Omental fat pad (tissue), 4 donors: ENCODE results near the gene ARL14EPL. TPM values are rescaled to one million over a fixed set of nuclear protein-coding genes. Genes with fewer than 3 reads are reported as not detected.
"Not testable (repeated sequence)": the region's sequence is repeated elsewhere in the genome, so short reads cannot be mapped to it uniquely, and the experiment has no call there.

ENCODE experiments used
- ATAC-seq: fragments of 150-250 bp; one replicate; pipeline ENCODE4 v1.9.1; 2016; ENCODE audit warnings: mild to moderate bottlenecking, moderate library complexity; ENCODE audit not compliant: low FRiP score
- DNase-seq: peaks from one replicate; pipeline ENCODE4 v3.0.0-alpha.2; 2019; ENCODE audit warnings: low spot score
- CTCF ChIP-seq, 3 donors: fragments of 450-650 bp; IDR thresholded peaks; one replicate each; pipeline ENCODE4 v1.5.1; 2016 to 2017; ENCODE audit warnings: antibody characterized with exemption in 3 of 3, mild to moderate bottlenecking in 3 of 3, moderate library complexity in 2 of 3
- total RNA-seq, 4 donors: library from RNA; depleted of rRNA; stranded (reverse); fragments of >200 nt; gene quantifications; one replicate each; pipeline ENCODE4 v1.1.0, GENCODE V29; 2016

Gene ARL14EPL
- total RNA-seq, 4 donors from 2014 or later, result not detected

- TF ChIP-seq CTCF (IDR thresholded peaks at IDR 0.05), result no peak
- DNase-seq (no peak), ATAC-seq (no peak)
Measured at GRCh38 chr5:116088062-116088461, 55.8 kb downstream of the ARL14EPL start.

GRCh38 chr5:116090302-116090701 is 58.0 kb downstream of the ARL14EPL start:
- ATAC-seq, result no peak

GRCh38 chr5:116091416-116091815 is 59.1 kb downstream of the ARL14EPL start:
- ATAC-seq (no peak), DNase-seq (no peak)
- no peak for TF ChIP-seq CTCF (IDR thresholded peaks at IDR 0.05)

More at GRCh38 chr5:116090302-116090701, 58.0 kb downstream of the ARL14EPL start:
- TF ChIP-seq CTCF (IDR thresholded peaks at IDR 0.05), result no peak
- no peak for DNase-seq

GRCh38 chr5:116097301-116097700 is 65.0 kb downstream of the ARL14EPL start:
- no peak for TF ChIP-seq CTCF (IDR thresholded peaks at IDR 0.05)
- no peak for ATAC-seq
- DNase-seq, result no peak

DNA sequence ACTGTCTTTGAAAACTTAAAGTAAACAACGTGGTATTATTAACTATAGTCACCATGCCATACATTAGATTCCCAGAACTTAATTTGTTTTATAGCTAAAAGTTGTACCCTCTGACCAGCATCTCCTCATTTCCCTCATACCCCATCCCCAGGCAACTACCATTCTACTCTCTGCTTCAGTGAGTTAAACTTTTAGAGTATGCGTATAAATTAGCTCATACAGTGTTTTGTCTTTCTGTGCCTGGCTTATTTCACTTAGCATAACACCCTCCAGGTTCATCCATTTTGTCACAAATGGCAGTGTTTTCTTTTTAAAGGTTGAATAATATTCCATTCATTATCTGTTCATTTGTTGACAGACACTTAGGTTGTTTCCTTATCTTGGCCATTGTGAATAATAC is 66.7 kb downstream of the ARL14EPL start:
- TF ChIP-seq CTCF (IDR thresholded peaks at IDR 0.05), result no peak
- ATAC-seq, result no peak
- DNase-seq, result no peak

- not testable (repeated sequence) for ATAC-seq, DNase-seq
Measured at GRCh38 chr5:116104941-116105340, 72.7 kb downstream of the ARL14EPL start.

Other genes starting within 250 kb of the ARL14EPL start
- 100 to 1,000 TPM; 127 to 207 (median 152) TPM for gene CDO1, start 215.8 kb upstream of the ARL14EPL start, total RNA-seq
- gene ATG12, start 190.9 kb upstream of the ARL14EPL start, total RNA-seq, result 10 to 100 TPM; 40.6 to 58.8 (median 51.4) TPM
- gene AP3S1, start 190.5 kb upstream of the ARL14EPL start, total RNA-seq, result 10 to 100 TPM; 59.6 to 86.9 (median 77.6) TPM
- gene LVRN, start 70.0 kb upstream of the ARL14EPL start, total RNA-seq, result 10 to 100 TPM; 14.9 to 39.7 (median 24.8) TPM
- 10 to 100 TPM; 26.8 to 44.3 (median 33.9) TPM for gene COMMD10, start 52.6 kb downstream of the ARL14EPL start, total RNA-seq